ENCODE data around the gene RAB44. TPM values are rescaled to one million over a fixed set of nuclear protein-coding genes. Genes with fewer than 3 reads are reported as not detected.

Gene RAB44
- 0.02 and 0.04 TPM in 2 replicates for polyA plus RNA-seq (2011; rRNA removed)
- not detected in 2 replicates for polyA minus RNA-seq (2011; rRNA and poly(A)+ RNA removed)

- TF ChIP-seq CTCF (IDR thresholded peaks at IDR 0.05; ENCODE audit: insufficient read depth, low read depth, low read length), result no peak
- ChIA-PET POLR2A (no interaction called here), CTCF (interaction anchor here (1.1 kb wide), 1 partner anchor 72 kb away, joined by 3 read pairs; no protein-coding TSS in a partner anchor)
Measured at GRCh38 chr6:36697481-36697903, at the start of gene RAB44. TSS of gene RAB44 (plus strand) at chr6:36697826. CDS start at chr6:36704236, 6,410 bp downstream.

GRCh38 chr6:36649086-36649485 is 48.5 kb upstream of the RAB44 start:
- no peak for TF ChIP-seq CTCF (IDR thresholded peaks at IDR 0.05; ENCODE audit: insufficient read depth, low read depth, low read length)
- ChIA-PET POLR2A (no interaction called here), CTCF (interaction anchor here (1.2 kb wide), 1 partner anchor 13 kb away, joined by 3 read pairs; no protein-coding TSS in a partner anchor)
- Histone ChIP-seq H3K36me3 (ENCODE audit: control insufficient read depth, insufficient read depth, low read length) (no peaks in the 10 kb centered on the region), H3K27me3 (ENCODE audit: control insufficient read depth, insufficient read depth, low read length) (peaks cover 2% of the 10 kb centered on the region; the same call in 1 of the 2 replicates), H3K4me3 (ENCODE audit: low read depth, low read length) (no peak overlapping the region)
- no peak for DNase-seq (ENCODE audit: low read depth)

More at GRCh38 chr6:36697481-36697903, at the start of gene RAB44:
- no peaks in the 10 kb centered on the region for H3K27me3 ChIP-seq (ENCODE audit: control insufficient read depth, insufficient read depth, low read length)
- DNase-seq (ENCODE audit: low read depth), result no peak
- no peak within 1 kb of the TSS for H3K4me3 ChIP-seq (ENCODE audit: low read depth, low read length)
- no peaks in the 10 kb centered on the region for H3K36me3 ChIP-seq (ENCODE audit: control insufficient read depth, insufficient read depth, low read length)

GRCh38 chr6:36649701-36650484 is 47.7 kb upstream of the RAB44 start:
- ChIA-PET CTCF (interaction anchor here (0.6 to 0.8 kb wide), 2 partner anchors 10 to 354 kb away, joined by 3 to 4 read pairs; no protein-coding TSS in a partner anchor), POLR2A (no interaction called here)
- Histone ChIP-seq H3K4me3 (ENCODE audit: low read depth, low read length) (no peak overlapping the region), H3K36me3 (ENCODE audit: control insufficient read depth, insufficient read depth, low read length) (no peaks in the 10 kb centered on the region), H3K27me3 (ENCODE audit: control insufficient read depth, insufficient read depth, low read length) (peaks cover 2% of the 10 kb centered on the region; the same call in 1 of the 2 replicates)
- no peak for DNase-seq (ENCODE audit: low read depth)
- no peak for TF ChIP-seq CTCF (IDR thresholded peaks at IDR 0.05; ENCODE audit: insufficient read depth, low read depth, low read length)

- CTCF ChIA-PET, result no interaction called here
- POLR2A ChIA-PET, result no interaction called here
- TF ChIP-seq CTCF (IDR thresholded peaks at IDR 0.05; ENCODE audit: insufficient read depth, low read depth, low read length), result no peak
Measured at GRCh38 chr6:36650848-36651478, 46.7 kb upstream of the RAB44 start.

More at GRCh38 chr6:36650848-36651478, 46.7 kb upstream of the RAB44 start:
- Histone ChIP-seq H3K4me3 (ENCODE audit: low read depth, low read length) (no peak overlapping the region), H3K36me3 (ENCODE audit: control insufficient read depth, insufficient read depth, low read length) (no peaks in the 10 kb centered on the region), H3K27me3 (ENCODE audit: control insufficient read depth, insufficient read depth, low read length) (peaks cover 4% of the 10 kb centered on the region; the same call in 1 of the 2 replicates)
- DNase-seq (ENCODE audit: low read depth), result no peak
